Prostate gland (tissue), 2 donors: Measurements from ENCODE around the gene BIRC6.

Source experiments
- CTCF ChIP-seq, 4 experiments: fragments of 200-600 bp in 2 of 4; fragments of 450-650 bp in 2 of 4; sonication (generic) in 2 of 4; IDR thresholded peaks; 1 replicate in 3 of 4; 2 replicates in 1 of 4; pipeline ENCODE4 v1.5.1; 2016 to 2019; ENCODE audit warnings: antibody characterized with exemption in 4 of 4, mild to moderate bottlenecking in 2 of 4, moderate library complexity in 2 of 4
- POLR2A ChIP-seq: fragments of 450-650 bp; IDR thresholded peaks from one replicate; pipeline ENCODE4 v1.6.1; 2016; ENCODE audit warnings: antibody characterized with exemption, mild to moderate bottlenecking
- POLR2AphosphoS5 ChIP-seq: sonication (generic); formaldehyde crosslinking; IDR thresholded peaks from one replicate; pipeline ENCODE4 v1.6.1; 2017; ENCODE audit warnings: antibody characterized with exemption

GRCh38 chr2:32436150-32436549 lies 79.3 kb downstream of the BIRC6 start:
- TF ChIP-seq CTCF (IDR thresholded peaks at IDR 0.05): no peak
- TF ChIP-seq POLR2A: no peak
- no peak for TF ChIP-seq POLR2AphosphoS5
